CD4-positive, alpha-beta T cell treated with Interferon gamma for 1 hour (primary cell): ENCODE results near the gene SBNO1.
A peak's percentile ranks its signal among the peaks of the same experiment; 100 is the strongest.
"Not testable (repeated sequence)": the region's sequence is repeated elsewhere in the genome, so short reads cannot be mapped to it uniquely, and the experiment has no call there.

ENCODE experiments used
- DNase-seq: peaks from one replicate; pipeline ENCODE4 v3.0.0-alpha.2; 2020

The SBNO1 gene

GRCh38 chr12:123337070-123337469 lies 27.6 kb downstream of the SBNO1 start:
- DNase-seq, result no peak

- no peak for DNase-seq
Observed at GRCh38 chr12:123336530-123336929, 28.1 kb downstream of the SBNO1 start.

DNA sequence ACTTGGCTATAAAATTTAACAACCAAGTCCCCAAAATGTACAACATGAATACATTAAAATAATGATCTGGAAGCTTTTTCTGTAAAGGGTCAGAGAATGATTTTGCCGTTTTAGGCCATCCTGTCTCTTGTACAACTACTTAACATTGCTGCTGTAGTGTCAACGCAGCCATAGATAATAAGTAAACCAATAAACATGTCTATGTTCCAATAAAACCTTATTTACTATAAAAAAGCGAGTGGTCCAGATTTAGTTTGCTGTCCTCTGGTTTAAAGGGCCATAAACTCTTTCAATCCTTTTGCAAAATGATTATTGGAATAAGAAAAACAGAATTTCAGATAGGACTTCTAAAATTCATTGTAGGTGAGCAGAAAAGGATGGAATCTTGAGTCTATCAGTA lies 29.2 kb downstream of the SBNO1 start:
- DNase-seq, result no peak

DNA sequence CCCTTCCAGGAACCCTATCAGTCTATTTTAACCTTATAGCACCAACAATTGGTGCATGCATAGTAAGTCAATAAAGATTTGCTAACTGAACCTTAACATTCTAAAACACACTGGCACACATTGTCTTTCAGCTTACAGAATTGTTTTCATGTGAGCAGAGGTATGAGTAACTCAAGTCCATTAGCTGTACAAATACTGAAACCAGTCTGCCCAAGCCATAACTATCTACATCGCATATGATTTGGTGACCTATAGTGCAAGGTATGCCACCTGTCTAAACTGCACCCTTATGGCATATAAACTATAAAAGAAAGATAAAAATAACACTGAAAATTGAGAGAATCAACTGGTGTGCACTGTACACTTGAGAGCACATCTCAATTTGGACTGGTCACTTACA lies 34.8 kb downstream of the SBNO1 start:
- no peak for DNase-seq

DNA sequence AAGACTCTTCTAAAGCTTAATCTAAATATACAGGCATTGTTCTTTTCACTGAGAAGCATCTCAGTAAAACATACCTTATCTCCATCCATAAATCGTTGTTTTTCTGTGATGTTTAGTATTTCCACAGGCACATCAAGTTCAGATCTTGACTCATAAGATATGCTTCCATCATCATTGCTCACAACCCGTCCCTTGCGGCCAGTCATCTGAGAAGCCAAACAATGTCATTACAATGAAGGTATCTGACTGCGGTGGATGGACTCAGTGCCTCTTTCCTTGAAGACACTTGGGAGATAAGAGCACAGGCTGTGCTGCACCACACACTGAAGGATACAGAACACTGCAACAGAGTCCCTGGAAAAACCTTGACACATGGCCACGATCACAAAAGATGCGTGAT lies 44.8 kb downstream of the SBNO1 start:
- no peak for DNase-seq

DNA sequence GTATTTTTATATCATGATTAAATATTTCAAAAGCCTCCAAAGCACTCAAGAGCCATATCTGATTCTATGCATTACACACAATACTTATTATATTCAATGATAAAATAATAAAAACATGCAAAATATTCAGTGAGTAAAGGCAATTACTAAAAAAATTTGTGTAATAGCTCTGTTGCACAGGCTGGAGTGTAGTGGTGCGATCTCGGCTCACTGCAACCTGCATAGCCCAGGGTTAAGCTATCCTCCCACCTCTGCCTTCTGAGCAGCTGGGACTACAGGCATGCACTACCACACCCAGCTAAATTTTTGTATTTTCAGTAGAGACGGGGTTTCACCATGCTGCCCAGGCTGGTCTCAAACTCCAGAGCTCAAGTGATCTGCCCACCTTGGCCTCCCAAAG lies 45.4 kb downstream of the SBNO1 start:
- no peak for DNase-seq

DNA sequence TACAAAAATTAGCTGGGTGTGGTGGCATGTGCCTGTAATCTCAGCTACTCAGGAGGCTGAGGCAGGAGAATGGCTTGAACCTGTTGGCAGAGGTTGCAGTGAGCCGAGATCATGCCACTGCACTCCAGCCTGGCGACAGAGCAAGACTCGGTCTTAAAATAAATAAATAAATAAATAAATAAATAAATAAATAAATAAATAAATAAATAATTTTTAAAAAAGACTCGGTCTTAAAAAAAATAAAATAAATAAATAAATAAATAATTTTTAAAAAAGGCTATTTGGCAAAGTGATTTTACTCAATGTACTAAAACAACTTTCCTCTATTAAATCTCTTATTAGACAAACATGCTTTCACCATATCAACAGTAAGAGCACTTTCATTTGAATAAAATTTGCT lies 51.6 kb downstream of the SBNO1 start:
- not testable (repeated sequence) for DNase-seq

DNA sequence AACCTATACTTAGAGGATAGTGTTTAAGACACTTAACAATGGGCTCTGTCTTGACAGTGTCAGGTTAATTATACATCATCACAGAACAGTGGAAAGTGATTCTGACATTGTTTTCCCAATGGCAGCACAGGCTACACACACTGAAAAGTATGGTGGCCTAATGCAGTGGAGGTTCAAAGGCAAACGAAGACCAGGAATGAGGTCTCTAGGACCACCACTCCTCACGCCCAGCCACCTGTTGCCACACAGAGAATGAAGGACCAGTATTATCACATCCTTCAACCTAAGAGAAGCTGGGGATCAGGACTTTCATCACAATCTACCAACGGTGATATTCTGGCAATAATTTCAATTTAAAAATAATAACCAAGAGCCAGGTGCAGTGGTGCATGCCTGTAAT lies 58.4 kb downstream of the SBNO1 start:
- no peak for DNase-seq

DNA sequence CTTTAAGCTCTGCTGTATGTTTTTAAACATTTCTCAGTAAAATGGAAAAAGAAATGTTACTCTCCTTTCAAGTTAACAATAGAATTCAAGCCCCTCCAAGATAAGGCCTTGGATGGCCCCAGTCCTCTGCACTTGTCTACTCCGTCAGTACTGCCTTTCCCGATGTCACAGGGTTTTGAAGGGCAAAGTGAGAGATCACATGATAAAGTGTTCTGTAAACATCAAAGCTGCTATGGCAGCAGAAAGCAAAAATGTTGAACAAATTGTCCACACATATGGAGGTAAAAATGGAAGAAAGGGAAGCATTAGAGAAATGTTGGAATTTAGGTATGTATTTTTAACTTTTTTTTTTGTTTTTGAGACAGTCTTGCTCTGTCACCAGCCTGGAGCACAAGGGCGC lies 59.5 kb downstream of the SBNO1 start:
- no peak for DNase-seq

GRCh38 chr12:123293178-123293760 lies 71.4 kb downstream of the SBNO1 start:
- no peak for DNase-seq

DNA sequence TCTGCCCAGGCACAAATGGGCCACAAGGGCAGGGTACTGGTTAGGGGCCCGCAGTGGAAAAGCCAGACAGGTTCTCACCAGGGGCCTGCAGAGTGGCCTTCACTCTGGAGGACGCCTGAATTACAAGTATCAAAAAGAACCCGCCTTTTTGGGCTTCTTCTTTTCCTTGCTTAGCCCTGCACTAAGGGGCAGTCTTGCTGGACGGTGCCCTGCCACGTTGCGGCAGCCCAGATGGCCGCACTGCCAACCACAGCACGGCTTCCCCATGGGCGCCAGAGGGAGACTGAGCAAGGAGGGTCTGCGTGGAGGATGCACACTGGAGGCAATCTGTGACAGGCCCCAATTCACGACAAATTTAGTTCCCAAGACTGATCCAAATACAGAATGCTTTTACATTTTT lies 74.7 kb downstream of the SBNO1 start:
- DNase-seq, result no peak

DNA sequence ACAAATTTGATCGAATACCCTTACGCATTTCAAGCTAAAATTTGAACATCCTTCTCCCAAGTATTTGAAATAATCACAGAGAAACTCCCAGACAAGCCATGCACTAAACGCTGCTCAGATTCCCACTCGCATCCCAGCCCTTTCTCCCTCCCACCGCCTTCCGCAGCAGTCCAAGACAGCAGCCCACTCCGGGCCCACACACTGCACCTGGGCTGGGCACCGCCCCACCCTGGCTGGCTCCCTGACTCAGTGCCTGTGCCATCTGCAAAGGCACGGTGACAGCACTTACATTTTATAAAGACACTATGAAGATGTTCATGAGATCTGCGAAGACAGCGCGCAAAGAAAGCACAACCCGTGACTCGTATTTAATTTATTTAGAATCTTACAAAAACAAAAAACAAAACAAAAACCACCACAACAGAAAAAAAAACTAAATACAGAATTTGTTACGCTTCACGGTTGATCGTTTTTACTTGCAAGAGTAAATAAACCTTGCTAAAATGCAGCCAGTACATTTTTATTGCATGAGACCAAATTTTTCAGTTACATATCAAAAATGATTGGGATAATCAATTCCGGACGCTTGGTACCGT lies 75.8 kb downstream of the SBNO1 start:
- DNase-seq, result no peak

DNA sequence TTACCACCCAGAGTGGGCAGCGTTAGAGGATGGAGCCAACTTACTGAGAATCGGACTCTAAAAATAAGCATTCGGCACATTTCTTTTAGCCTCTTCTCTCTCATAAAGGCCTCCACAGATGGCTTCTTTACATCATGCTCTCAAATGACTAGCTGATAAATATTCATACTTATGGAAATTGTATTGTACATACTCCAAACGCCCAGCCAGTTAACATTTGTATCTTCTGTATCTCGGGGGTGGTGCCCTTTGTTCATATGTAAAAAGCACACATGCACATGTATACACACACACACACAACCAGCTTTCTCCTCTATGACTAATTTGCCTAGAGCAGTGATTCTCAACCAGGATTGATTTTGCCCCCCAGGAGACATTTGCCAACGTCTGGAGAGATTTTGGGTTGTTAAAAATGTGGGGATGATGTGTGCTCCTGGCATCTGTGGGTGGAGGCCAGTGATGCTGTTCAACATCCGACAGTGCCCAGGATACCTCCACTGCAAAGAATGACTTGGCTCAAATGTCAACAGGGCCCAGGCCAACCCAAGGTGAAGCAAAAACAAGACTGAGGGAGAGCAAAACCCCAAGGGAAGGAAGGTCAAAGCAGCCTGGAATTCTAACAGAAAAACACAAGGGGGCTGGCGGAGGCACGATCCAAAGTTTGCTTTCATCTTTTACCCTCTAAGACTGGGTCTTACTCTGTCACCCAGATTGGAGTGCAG lies 77.8 kb downstream of the SBNO1 start:
- DNase-seq, result no peak

DNA sequence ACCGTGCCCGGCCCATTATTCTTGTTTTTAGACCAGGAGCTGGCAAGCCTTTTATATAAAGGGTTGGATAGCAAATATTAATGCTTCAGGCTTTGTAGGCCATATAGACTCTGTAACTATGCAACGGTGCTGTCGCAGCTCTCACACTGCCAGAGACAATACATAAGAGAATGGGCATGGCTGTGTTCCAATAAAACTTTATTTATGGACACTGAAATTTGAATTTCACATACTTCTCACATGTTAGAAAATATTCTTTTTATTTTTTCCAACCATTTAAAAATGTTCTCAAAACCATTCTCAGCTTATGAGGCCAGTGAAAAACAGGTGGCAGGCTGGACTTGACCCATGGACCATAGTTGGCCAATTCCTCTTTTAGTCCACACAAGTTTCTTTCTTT lies 80.0 kb downstream of the SBNO1 start:
- DNase-seq, result no peak

GRCh38 chr12:123283461-123283860 lies 81.2 kb downstream of the SBNO1 start:
- no peak for DNase-seq

DNA sequence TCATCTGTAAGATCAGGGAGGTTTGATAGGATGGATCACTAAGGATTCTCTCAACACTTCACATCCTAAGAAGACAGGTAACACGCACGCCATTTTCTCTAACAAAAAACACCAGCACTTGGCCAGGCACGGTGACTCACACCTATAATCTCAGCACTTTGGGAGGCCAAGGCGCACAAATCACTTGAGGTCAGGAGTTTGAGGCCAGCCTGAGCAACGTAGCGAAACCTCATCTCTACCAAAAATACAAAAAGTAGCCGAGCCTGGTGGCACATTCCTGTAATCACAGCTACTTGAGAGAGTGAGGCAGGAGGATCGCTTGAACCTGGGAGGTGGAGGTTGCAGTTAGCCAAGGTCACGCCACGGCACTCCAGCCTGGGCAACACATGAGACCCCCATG lies 82.5 kb downstream of the SBNO1 start:
- DNase-seq, result no peak

GRCh38 chr12:123280971-123281370 lies 83.7 kb downstream of the SBNO1 start:
- DNase-seq, result no peak

DNA sequence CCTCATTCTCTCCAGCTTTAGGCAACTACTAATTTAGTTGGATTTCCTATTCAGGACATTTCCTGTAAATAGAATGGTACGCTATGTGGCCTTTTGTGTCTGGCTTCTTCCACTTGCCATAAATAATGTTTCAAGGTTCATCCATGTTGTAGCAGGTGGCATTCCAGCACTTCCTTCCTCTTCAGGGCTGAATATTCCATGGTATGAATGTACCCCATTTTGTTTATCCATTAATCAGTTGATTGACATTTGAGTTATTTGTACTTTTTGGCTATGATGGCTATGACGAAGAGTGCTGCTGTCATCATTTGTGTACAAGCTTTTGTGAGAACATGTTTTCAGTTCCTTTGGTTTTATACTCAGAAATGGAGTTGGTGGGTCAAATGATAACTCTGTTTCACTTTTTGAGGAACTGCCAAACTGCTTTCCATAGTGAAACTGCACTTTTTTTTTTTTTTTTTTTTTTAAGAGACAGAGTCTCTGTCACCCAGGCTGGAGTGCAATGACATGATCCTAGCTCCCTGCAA lies 86.5 kb downstream of the SBNO1 start:
- DNase-seq, result no peak

- no peak for DNase-seq
Observed at GRCh38 chr12:123273166-123273565, 91.5 kb downstream of the SBNO1 start.

DNA sequence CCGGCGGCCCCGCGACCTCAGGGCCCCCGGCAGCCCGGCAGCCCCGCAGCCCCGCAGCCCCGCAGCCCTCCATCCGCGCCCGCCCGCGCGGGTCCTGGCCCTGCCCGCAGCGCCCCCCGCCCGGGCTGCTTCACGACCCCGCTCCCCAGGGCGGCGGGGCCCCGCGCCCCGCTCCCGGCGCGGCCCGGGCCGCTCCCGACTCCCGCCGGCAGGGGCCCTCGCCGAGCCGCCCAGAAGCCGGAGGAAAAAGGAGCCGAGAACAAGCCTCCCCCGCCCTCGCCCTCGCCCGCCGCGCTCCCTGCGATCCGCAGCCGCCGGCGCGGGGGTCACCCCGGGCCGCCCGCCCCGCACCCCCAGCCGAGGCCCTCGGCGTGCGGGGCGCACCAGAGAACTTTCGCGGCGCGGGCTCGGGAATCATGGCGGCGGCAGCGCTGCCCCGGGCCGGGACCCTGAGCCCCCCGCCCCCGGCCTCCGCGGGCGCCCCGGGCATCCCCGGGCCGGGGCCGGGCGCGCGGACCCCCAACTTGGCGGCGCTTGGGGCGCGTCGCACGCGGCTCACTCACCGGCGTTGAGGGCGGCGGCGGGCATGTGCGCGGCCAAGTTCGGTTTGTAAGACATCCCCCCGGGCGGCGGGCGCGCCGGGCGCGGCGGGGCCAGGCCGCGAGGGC lies 93.5 kb downstream of the SBNO1 start:
- peak; percentile 69 for DNase-seq

- no peak for DNase-seq
Observed at GRCh38 chr12:123270214-123271000, 94.2 kb downstream of the SBNO1 start.

DNA sequence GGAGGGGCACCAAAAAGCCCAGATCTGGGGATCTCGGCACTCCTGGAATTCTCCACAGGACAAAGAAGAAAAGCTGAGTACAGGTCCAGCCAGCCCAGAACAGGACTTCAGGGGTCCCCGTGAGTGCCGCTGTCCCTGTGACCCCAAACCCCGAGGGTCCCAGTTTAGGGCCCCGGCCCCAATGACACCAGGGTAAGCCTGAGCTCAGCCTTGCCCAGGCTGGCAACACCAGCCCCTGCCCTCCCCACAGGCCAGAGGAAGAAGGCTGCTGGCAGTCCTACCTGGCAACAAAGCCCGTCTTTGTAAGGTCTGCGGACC lies 94.8 kb downstream of the SBNO1 start:
- no peak for DNase-seq

DNA sequence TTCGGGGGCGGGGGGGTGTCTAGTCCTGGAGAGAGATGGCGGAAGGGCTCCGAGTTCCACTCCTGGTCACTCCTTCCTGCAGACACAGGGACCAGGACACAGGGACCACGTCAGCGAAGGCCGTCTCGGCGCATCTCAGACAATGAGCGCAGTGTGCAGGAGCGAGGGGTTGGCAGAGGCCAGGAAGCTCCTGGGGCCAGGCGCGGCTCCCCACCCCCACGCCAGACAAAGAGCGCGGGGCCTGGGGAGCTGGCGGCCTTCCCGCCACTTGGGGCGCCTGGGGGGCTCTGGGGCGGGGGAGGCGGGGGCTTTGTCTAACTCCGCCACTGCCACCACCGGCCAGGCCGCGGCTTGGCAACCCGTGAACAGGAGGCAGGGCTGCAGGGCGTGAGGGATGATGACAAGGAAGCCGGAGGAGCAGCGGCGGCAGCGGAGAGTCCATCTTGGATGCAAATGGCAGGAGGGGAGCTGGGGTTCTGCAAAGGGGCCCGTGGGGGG lies 95.2 kb downstream of the SBNO1 start:
- peak; percentile 40 for DNase-seq
